ENCODE measurements around the gene IL10RA. TPM values are rescaled to one million over a fixed set of nuclear protein-coding genes. Genes with fewer than 3 reads are reported as not detected.

IL10RA gene
- total RNA-seq, 3 donors from 2014 or later, result 30.5 to 39.3 (median 36.6) TPM

- Mint-ChIP-seq H3K9me3 (peaks cover 34% of the 10 kb centered on the region), H3K27me3 (ENCODE audit: low read depth) (no peaks in the 10 kb centered on the region), H3K36me3 (ENCODE audit: insufficient read depth) (peaks cover 12% of the 10 kb centered on the region), H3K4me3 (no peak overlapping the region), H3K4me1 (ENCODE audit: low read depth) (peaks cover 60% of the 10 kb centered on the region)
- DNase-seq (no peak), ATAC-seq (no peak)
These were observed 29.9 kb downstream of the IL10RA start for GRCh38 chr11:118016104-118016503.

GRCh38 chr11:118017111-118017510, 30.9 kb downstream of the IL10RA start:
- Mint-ChIP-seq H3K27me3 (ENCODE audit: low read depth) (no peaks in the 10 kb centered on the region), H3K36me3 (ENCODE audit: insufficient read depth) (peaks cover 12% of the 10 kb centered on the region), H3K4me3 (no peak overlapping the region), H3K4me1 (ENCODE audit: low read depth) (peaks cover 50% of the 10 kb centered on the region), H3K9me3 (peaks cover 34% of the 10 kb centered on the region)
- DNase-seq, result no peak
- no peak for ATAC-seq

DNA sequence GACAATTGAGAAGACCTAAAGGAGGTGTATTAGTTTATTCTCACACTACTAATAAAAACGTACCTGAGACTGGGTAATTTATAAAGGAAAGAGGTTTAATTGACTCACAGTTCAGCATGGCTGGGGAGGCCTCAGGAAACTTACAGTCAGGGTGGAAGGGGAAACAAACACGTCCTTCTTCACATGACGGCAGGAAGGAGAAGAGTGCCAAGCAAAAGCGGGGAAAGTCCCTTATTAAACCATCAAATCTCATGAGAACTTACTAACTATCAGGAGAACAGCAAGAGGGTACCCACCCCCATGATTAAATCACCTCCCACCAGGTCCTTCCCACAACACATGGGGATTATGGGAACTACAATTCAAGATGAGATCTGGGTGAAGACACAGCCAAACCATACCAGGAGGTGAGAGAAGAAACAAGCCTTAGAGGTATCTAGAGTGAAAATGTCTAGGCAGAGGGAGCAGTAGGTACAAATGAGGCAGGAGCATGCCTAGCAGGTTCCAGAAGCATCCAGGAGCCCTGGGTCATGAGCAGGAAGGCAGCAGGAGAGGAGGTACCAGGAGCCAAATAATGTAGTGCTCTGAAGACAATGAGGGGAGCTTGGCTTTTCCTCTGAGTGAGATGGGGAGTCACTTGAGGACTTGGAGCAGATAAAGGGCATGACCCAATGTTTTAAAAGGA, 31.6 kb downstream of the IL10RA start:
- Mint-ChIP-seq H3K27me3 (ENCODE audit: low read depth) (no peaks in the 10 kb centered on the region), H3K36me3 (ENCODE audit: insufficient read depth) (peaks cover 12% of the 10 kb centered on the region), H3K9me3 (peaks cover 34% of the 10 kb centered on the region), H3K4me1 (ENCODE audit: low read depth) (peaks cover 44% of the 10 kb centered on the region), H3K4me3 (no peak overlapping the region)
- no peak for ATAC-seq
- no peak for DNase-seq

DNA sequence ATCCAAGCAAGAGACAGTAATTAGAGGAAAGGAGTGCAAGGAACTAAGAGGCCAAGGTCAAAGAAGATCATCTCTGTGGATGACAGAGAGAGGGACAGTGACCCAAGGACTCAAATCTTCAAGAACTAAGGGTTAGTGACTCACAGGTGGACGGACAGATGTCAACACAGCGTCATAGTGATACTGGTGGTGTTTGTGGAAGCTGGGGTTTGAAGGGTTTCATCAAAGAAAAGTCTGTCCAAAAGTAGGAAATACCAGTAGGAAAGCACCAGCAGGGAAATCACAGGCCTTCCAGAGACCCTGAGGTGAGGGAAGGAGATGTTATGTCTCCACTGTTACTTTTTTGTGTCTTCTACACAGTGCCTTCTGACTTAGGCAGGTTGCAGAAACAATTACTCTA, 32.2 kb downstream of the IL10RA start:
- Mint-ChIP-seq H3K4me1 (ENCODE audit: low read depth) (peaks cover 37% of the 10 kb centered on the region), H3K27me3 (ENCODE audit: low read depth) (no peaks in the 10 kb centered on the region), H3K36me3 (ENCODE audit: insufficient read depth) (peaks cover 12% of the 10 kb centered on the region), H3K4me3 (no peak overlapping the region), H3K9me3 (peaks cover 34% of the 10 kb centered on the region)
- ATAC-seq (no peak), DNase-seq (no peak)

DNA sequence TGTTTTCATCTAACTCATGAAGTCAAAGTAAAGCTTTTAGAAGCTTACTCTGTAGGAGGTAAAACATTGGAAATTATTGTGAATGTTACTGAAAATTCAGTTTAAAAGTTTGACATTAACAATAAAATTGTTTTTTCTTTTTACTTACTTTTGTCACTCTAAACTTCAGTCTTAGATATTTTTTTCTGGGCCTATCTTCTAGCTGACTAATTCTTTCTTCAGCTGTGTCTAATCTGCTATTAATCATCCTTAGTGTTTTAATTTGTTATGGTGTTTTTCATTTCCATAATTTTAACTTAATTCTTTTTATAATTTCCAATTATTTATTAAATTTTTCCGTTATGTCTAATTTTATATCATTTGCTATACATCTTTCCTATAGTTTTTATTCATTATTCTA, 35.0 kb downstream of the IL10RA start:
- peaks cover 14% of the 10 kb centered on the region for H3K4me1 Mint-ChIP-seq (ENCODE audit: low read depth)
- H3K36me3 Mint-ChIP-seq (ENCODE audit: insufficient read depth), result peaks cover 12% of the 10 kb centered on the region
- no peaks in the 10 kb centered on the region for H3K27me3 Mint-ChIP-seq (ENCODE audit: low read depth)
- peaks cover 34% of the 10 kb centered on the region for H3K9me3 Mint-ChIP-seq
- DNase-seq (no peak), ATAC-seq (no peak)
- no peak overlapping the region for H3K4me3 Mint-ChIP-seq

DNA sequence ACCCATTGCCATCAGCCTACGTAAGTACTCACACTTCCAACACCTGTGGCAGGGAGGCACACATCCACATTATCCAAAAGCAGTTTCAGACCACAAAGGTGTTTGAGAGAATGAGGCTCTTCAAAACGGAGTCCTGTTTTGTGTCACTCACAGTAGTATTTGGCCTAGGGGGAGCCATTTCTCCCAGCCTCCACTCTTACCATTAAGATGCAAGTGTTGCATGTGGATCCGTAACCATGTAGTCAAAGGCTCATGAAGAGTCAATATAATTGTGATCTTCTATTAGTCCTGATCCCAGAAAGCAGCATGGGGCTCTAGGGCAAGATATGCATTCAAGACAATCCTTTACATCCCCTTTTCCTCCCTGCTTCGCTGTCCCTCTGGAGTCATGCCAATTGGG, 41.5 kb downstream of the IL10RA start:
- H3K4me3 Mint-ChIP-seq, result no peak overlapping the region
- no peaks in the 10 kb centered on the region for H3K27me3 Mint-ChIP-seq (ENCODE audit: low read depth)
- H3K4me1 Mint-ChIP-seq (ENCODE audit: low read depth), result peaks cover 14% of the 10 kb centered on the region
- ATAC-seq (no peak), DNase-seq (no peak)
- H3K36me3 Mint-ChIP-seq (ENCODE audit: insufficient read depth), result no peaks in the 10 kb centered on the region
- no peaks in the 10 kb centered on the region for H3K9me3 Mint-ChIP-seq

DNA sequence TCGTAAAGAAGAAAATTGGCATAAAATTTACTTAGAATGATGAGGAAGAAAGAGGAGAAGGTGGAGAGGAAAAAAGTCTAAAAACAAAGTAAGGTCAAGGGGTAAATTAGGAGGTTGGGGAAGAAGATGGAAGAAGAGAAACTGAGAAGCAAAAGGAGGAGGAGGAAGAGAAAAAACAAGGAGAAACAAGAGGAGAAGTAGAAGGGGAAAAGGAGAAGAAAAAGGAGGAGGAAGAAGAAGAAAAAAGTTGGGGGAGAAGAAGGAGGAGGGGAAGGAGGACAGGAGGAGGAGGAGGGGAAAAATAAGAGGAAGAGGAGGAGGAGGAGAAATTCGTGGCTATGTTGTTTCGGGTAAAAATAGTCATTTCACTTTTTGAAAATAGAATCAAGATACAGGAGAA, 42.4 kb downstream of the IL10RA start:
- H3K4me3 Mint-ChIP-seq, result no peak overlapping the region

GRCh38 chr11:118033443-118033842, 47.2 kb downstream of the IL10RA start:
- Mint-ChIP-seq H3K27me3 (ENCODE audit: low read depth) (no peaks in the 10 kb centered on the region), H3K36me3 (ENCODE audit: insufficient read depth) (no peaks in the 10 kb centered on the region), H3K9me3 (no peaks in the 10 kb centered on the region), H3K4me1 (ENCODE audit: low read depth) (peaks cover 21% of the 10 kb centered on the region), H3K4me3 (no peak overlapping the region)
- ATAC-seq (no peak), DNase-seq (no peak)

More for the DNA sequence above, 42.4 kb downstream of the IL10RA start:
- Mint-ChIP-seq H3K27me3 (ENCODE audit: low read depth) (no peaks in the 10 kb centered on the region), H3K9me3 (no peaks in the 10 kb centered on the region), H3K36me3 (ENCODE audit: insufficient read depth) (no peaks in the 10 kb centered on the region), H3K4me1 (ENCODE audit: low read depth) (peaks cover 19% of the 10 kb centered on the region)
- no peak for DNase-seq
- ATAC-seq, result no peak

DNA sequence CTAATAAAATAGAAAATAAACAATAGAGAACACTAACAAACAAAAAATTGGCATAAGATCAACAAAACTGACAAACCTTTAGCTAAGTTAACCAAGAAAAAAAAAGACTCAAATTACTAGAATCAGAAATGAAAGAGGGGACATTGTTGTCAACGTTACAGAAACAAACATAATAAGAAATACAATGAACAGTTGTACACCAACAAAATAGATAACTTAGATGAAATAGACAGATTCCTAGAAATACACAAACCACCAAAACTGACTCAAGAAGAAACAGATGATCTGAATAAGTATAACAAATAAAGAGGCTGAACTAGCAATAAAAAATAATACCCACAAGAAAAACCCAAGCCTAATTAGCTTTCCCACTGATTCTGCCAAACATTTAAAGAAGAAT, 55.9 kb downstream of the IL10RA start:
- Mint-ChIP-seq H3K4me3 (no peak overlapping the region), H3K9me3 (no peaks in the 10 kb centered on the region), H3K27me3 (ENCODE audit: low read depth) (no peaks in the 10 kb centered on the region), H3K36me3 (ENCODE audit: insufficient read depth) (no peaks in the 10 kb centered on the region), H3K4me1 (ENCODE audit: low read depth) (peaks cover 65% of the 10 kb centered on the region)
- ATAC-seq, result no peak
- DNase-seq, result no peak

- ATAC-seq, result no peak
- no peak for DNase-seq
- H3K36me3 Mint-ChIP-seq (ENCODE audit: insufficient read depth), result no peaks in the 10 kb centered on the region
These were observed 56.6 kb downstream of the IL10RA start for GRCh38 chr11:118042796-118043195.

DNA sequence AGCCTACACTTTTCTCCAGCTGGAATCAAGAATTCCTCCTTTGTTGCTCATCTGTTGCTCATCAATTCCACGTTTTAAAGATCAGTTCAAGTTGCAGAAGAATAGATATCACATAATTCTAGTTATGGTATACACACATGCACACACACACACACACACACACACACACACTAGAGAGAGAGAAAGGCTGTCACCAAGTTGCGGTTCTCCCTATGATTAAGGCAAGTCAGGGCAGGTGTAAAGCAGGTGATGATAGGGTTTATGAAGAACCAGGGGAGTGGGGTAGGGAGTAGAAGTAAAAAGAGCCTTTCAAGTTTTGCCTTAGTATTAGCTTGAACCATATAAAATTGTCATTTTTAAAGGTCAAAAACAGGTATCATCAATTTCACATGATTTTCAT, 59.0 kb downstream of the IL10RA start:
- DNase-seq (no peak), ATAC-seq (no peak)
- H3K27me3 Mint-ChIP-seq (ENCODE audit: low read depth), result no peaks in the 10 kb centered on the region
- no peaks in the 10 kb centered on the region for H3K9me3 Mint-ChIP-seq
- peaks cover 84% of the 10 kb centered on the region for H3K4me1 Mint-ChIP-seq (ENCODE audit: low read depth)
- no peak overlapping the region for H3K4me3 Mint-ChIP-seq
- no peaks in the 10 kb centered on the region for H3K36me3 Mint-ChIP-seq (ENCODE audit: insufficient read depth)

More at GRCh38 chr11:118042796-118043195, 56.6 kb downstream of the IL10RA start:
- Mint-ChIP-seq H3K4me3 (no peak overlapping the region), H3K9me3 (no peaks in the 10 kb centered on the region), H3K27me3 (ENCODE audit: low read depth) (no peaks in the 10 kb centered on the region), H3K4me1 (ENCODE audit: low read depth) (peaks cover 72% of the 10 kb centered on the region)

DNA sequence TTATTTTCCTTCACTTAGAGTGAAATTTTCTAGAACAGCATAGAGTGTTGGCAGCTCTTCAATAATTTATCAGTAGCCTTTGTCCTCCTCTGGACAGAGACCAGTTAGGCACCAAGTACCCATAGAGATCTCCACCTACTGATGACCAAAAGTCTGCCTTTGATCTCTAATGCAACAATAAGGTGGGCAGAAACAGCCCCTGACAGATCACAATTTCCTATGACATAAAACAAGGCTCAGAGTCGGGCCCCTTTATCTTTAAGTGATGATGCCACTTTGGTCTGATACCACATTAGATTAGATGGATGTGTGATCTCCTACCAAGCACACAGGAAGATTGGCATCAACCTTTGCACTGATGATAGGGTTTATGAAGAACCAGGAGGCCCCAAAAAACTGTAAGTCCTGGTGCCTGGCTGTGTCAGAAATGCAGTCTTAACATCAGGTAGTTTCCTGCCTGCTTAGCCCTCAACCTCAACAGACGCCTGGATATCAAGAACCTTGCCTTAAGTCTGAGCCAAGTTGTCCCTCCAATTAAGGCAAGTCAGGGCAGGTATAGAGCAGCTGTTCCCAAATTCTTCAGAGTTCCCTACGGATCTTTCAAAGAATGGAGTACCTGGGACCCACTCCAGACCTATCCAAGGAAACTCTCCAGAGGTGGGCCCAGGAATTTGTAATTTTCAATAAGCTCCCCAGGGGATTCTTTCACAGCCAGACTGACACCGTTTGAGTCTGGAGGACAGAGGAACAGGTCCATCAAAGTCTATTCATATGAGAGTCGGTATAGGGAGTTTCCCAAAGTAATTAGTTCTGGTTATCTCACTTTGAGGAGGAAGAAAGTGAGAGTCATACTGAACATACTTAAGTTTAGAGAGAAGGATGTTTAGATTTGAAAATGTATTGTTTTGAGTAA, 60.1 kb downstream of the IL10RA start:
- ATAC-seq, result peak; percentile 71 to 81
- Mint-ChIP-seq H3K36me3 (ENCODE audit: insufficient read depth) (no peaks in the 10 kb centered on the region), H3K27me3 (ENCODE audit: low read depth) (no peaks in the 10 kb centered on the region), H3K4me1 (ENCODE audit: low read depth) (peaks cover 91% of the 10 kb centered on the region), H3K9me3 (no peaks in the 10 kb centered on the region), H3K4me3 (peak overlapping the region; percentile 19)
- DNase-seq, result peak; percentile 18

- H3K36me3 Mint-ChIP-seq (ENCODE audit: insufficient read depth), result no peaks in the 10 kb centered on the region
- DNase-seq, result no peak
- ATAC-seq, result peak; percentile 16
- no peaks in the 10 kb centered on the region for H3K9me3 Mint-ChIP-seq
- H3K27me3 Mint-ChIP-seq (ENCODE audit: low read depth), result no peaks in the 10 kb centered on the region
- H3K4me1 Mint-ChIP-seq (ENCODE audit: low read depth), result peaks cover 92% of the 10 kb centered on the region
- H3K4me3 Mint-ChIP-seq, result no peak overlapping the region
These were observed 60.9 kb downstream of the IL10RA start for GRCh38 chr11:118046964-118047700.

DNA sequence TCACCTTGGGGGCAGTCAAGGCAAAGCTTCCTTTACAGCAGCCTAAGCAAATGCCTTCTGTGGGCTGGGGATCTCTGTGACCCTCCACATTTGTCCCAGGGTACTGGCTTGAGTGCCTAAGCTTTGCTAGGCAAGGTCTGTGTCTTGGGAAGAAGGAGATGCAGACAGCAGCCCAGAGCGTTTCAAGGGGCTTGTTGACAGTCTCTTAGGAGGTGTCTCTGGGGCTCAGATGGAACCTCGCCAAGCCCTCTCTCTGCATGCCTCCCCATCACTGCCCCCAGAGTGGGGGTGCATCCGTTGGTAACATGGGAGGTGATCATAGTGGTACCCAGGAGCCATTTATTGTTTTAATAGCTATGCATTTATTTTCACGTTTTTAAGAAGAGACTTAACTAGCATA, 61.6 kb downstream of the IL10RA start:
- H3K9me3 Mint-ChIP-seq, result no peaks in the 10 kb centered on the region
- H3K4me3 Mint-ChIP-seq, result no peak overlapping the region

More for the DNA sequence above, 61.6 kb downstream of the IL10RA start:
- DNase-seq (no peak), ATAC-seq (no peak)
- Mint-ChIP-seq H3K4me1 (ENCODE audit: low read depth) (peaks cover 92% of the 10 kb centered on the region), H3K36me3 (ENCODE audit: insufficient read depth) (no peaks in the 10 kb centered on the region), H3K27me3 (ENCODE audit: low read depth) (no peaks in the 10 kb centered on the region)

Data from activated T-cell treated with anti-CD3 and anti-CD28 coated beads, Interleukin-2, amount 50 U/mL, for 4 hours (primary cell).